Measurements from ENCODE around the gene HNF1A.

Gene HNF1A

GRCh38 chr12:120988658-120989057, 10.3 kb downstream of the HNF1A start:
- no peak overlapping the region for H3K4me2 ChIP-seq (ENCODE audit: low read length)
- H4K8ac ChIP-seq (ENCODE audit: low read depth, low read length) = no peak overlapping the region
- H2AK5ac ChIP-seq (ENCODE audit: low read length) = no peak overlapping the region
- no CpG with 5 or more reads among the region's 17 CpGs for WGBS (ENCODE audit: extremely low coverage, insufficient coverage, low lambda C conversion rate)
- no peaks in the 10 kb centered on the region for H3K4me1 ChIP-seq (ENCODE audit: control insufficient read depth, low read depth, low read length)
- no peak overlapping the region for H3K9ac ChIP-seq (ENCODE audit: low read length)
- no peak overlapping the region for H2BK5ac ChIP-seq (ENCODE audit: low read length)
- no peak overlapping the region for H3K23ac ChIP-seq (ENCODE audit: low read length)
- H3K79me1 ChIP-seq (ENCODE audit: low read length) = no peaks in the 10 kb centered on the region
- H3K27me3 ChIP-seq (ENCODE audit: insufficient read depth, low read length, poor library complexity) = no peaks in the 10 kb centered on the region
- no peak overlapping the region for H3K4ac ChIP-seq (ENCODE audit: low read depth, low read length)
- H3K56ac ChIP-seq (ENCODE audit: low read length) = no peak overlapping the region
- H3K27ac ChIP-seq (ENCODE audit: low read depth, low read length) = no peak overlapping the region
- no peak overlapping the region for H2BK15ac ChIP-seq (replicated peaks; ENCODE audit: low read depth)
- no peak for DNase-seq
- H2BK120ac ChIP-seq (ENCODE audit: low read depth, low read length) = no peak overlapping the region
- no peaks in the 10 kb centered on the region for H3K36me3 ChIP-seq (ENCODE audit: control insufficient read depth, insufficient read depth, low read length)
- H3K4me3 ChIP-seq (ENCODE audit: low read length) = no peak overlapping the region
- no peak overlapping the region for H4K5ac ChIP-seq (ENCODE audit: low read length)
- H3K18ac ChIP-seq (ENCODE audit: low read length) = no peak overlapping the region
- H3K79me2 ChIP-seq (ENCODE audit: control insufficient read depth, insufficient read depth, low read length) = no peaks in the 10 kb centered on the region

GRCh38 chr12:120989687-120990086, 11.3 kb downstream of the HNF1A start:
- no peak overlapping the region for H3K23ac ChIP-seq (ENCODE audit: low read length)
- no peak overlapping the region for H3K4ac ChIP-seq (ENCODE audit: low read depth, low read length)
- H2AK5ac ChIP-seq (ENCODE audit: low read length) = no peak overlapping the region
- H4K8ac ChIP-seq (ENCODE audit: low read depth, low read length) = no peak overlapping the region
- H3K56ac ChIP-seq (ENCODE audit: low read length) = no peak overlapping the region
- no peaks in the 10 kb centered on the region for H3K79me2 ChIP-seq (ENCODE audit: control insufficient read depth, insufficient read depth, low read length)
- no peak overlapping the region for H2BK120ac ChIP-seq (ENCODE audit: low read depth, low read length)
- no peak overlapping the region for H2BK5ac ChIP-seq (ENCODE audit: low read length)
- H3K18ac ChIP-seq (ENCODE audit: low read length) = no peak overlapping the region
- H3K79me1 ChIP-seq (ENCODE audit: low read length) = no peaks in the 10 kb centered on the region
- no peaks in the 10 kb centered on the region for H3K36me3 ChIP-seq (ENCODE audit: control insufficient read depth, insufficient read depth, low read length)
- no peak overlapping the region for H3K27ac ChIP-seq (ENCODE audit: low read depth, low read length)
- no peaks in the 10 kb centered on the region for H3K27me3 ChIP-seq (ENCODE audit: insufficient read depth, low read length, poor library complexity)
- H3K4me2 ChIP-seq (ENCODE audit: low read length) = no peak overlapping the region
- no peak for DNase-seq
- no CpG with 5 or more reads among the region's 3 CpGs for WGBS (ENCODE audit: extremely low coverage, insufficient coverage, low lambda C conversion rate)
- H3K9ac ChIP-seq (ENCODE audit: low read length) = no peak overlapping the region
- H3K4me1 ChIP-seq (ENCODE audit: control insufficient read depth, low read depth, low read length) = no peaks in the 10 kb centered on the region
- no peak overlapping the region for H3K4me3 ChIP-seq (ENCODE audit: low read length)
- H4K5ac ChIP-seq (ENCODE audit: low read length) = no peak overlapping the region
- no peak overlapping the region for H2BK15ac ChIP-seq (replicated peaks; ENCODE audit: low read depth)

- Histone ChIP-seq H2BK5ac (ENCODE audit: low read length) (no peak overlapping the region), H3K27ac (ENCODE audit: low read depth, low read length) (no peak overlapping the region), H2BK120ac (ENCODE audit: low read depth, low read length) (no peak overlapping the region), H4K8ac (ENCODE audit: low read depth, low read length) (no peak overlapping the region), H3K23ac (ENCODE audit: low read length) (no peak overlapping the region), H4K5ac (ENCODE audit: low read length) (no peak overlapping the region), H3K56ac (ENCODE audit: low read length) (no peak overlapping the region), H2AK5ac (ENCODE audit: low read length) (no peak overlapping the region), H3K4me2 (ENCODE audit: low read length) (no peak overlapping the region), H3K9ac (ENCODE audit: low read length) (no peak overlapping the region), H3K79me2 (ENCODE audit: control insufficient read depth, insufficient read depth, low read length) (no peaks in the 10 kb centered on the region), H3K4me3 (ENCODE audit: low read length) (no peak overlapping the region), H3K36me3 (ENCODE audit: control insufficient read depth, insufficient read depth, low read length) (no peaks in the 10 kb centered on the region), H3K4me1 (ENCODE audit: control insufficient read depth, low read depth, low read length) (no peaks in the 10 kb centered on the region), H3K79me1 (ENCODE audit: low read length) (no peaks in the 10 kb centered on the region), H3K27me3 (ENCODE audit: insufficient read depth, low read length, poor library complexity) (no peaks in the 10 kb centered on the region), H3K4ac (ENCODE audit: low read depth, low read length) (no peak overlapping the region), H2BK15ac (replicated peaks; ENCODE audit: low read depth) (no peak overlapping the region), H3K18ac (ENCODE audit: low read length) (no peak overlapping the region)
- no peak for DNase-seq
- WGBS (ENCODE audit: extremely low coverage, insufficient coverage, low lambda C conversion rate) = no CpG with 5 or more reads among the region's 2 CpGs
Measured at GRCh38 chr12:120990487-120991055, 12.2 kb downstream of the HNF1A start.

GRCh38 chr12:120991965-120992364, 13.6 kb downstream of the HNF1A start:
- H2BK15ac ChIP-seq (replicated peaks; ENCODE audit: low read depth) = no peak overlapping the region
- no peak overlapping the region for H2AK5ac ChIP-seq (ENCODE audit: low read length)
- H3K23ac ChIP-seq (ENCODE audit: low read length) = no peak overlapping the region
- H3K4me2 ChIP-seq (ENCODE audit: low read length) = no peak overlapping the region
- no peak overlapping the region for H3K4ac ChIP-seq (ENCODE audit: low read depth, low read length)
- H4K5ac ChIP-seq (ENCODE audit: low read length) = no peak overlapping the region
- H3K18ac ChIP-seq (ENCODE audit: low read length) = no peak overlapping the region
- no peak for DNase-seq
- no peaks in the 10 kb centered on the region for H3K79me2 ChIP-seq (ENCODE audit: control insufficient read depth, insufficient read depth, low read length)
- H4K8ac ChIP-seq (ENCODE audit: low read depth, low read length) = no peak overlapping the region
- no peak overlapping the region for H2BK5ac ChIP-seq (ENCODE audit: low read length)
- no peak overlapping the region for H3K9ac ChIP-seq (ENCODE audit: low read length)
- H3K4me3 ChIP-seq (ENCODE audit: low read length) = no peak overlapping the region
- no peak overlapping the region for H3K56ac ChIP-seq (ENCODE audit: low read length)
- no peaks in the 10 kb centered on the region for H3K36me3 ChIP-seq (ENCODE audit: control insufficient read depth, insufficient read depth, low read length)
- H3K79me1 ChIP-seq (ENCODE audit: low read length) = no peaks in the 10 kb centered on the region
- H3K4me1 ChIP-seq (ENCODE audit: control insufficient read depth, low read depth, low read length) = no peaks in the 10 kb centered on the region
- H2BK120ac ChIP-seq (ENCODE audit: low read depth, low read length) = no peak overlapping the region
- no peak overlapping the region for H3K27ac ChIP-seq (ENCODE audit: low read depth, low read length)
- H3K27me3 ChIP-seq (ENCODE audit: insufficient read depth, low read length, poor library complexity) = no peaks in the 10 kb centered on the region

GRCh38 chr12:120992989-120993388, 14.6 kb downstream of the HNF1A start:
- Histone ChIP-seq H3K18ac (ENCODE audit: low read length) (no peak overlapping the region), H3K9ac (ENCODE audit: low read length) (no peak overlapping the region), H3K79me1 (ENCODE audit: low read length) (no peaks in the 10 kb centered on the region), H2BK5ac (ENCODE audit: low read length) (no peak overlapping the region), H3K56ac (ENCODE audit: low read length) (no peak overlapping the region), H2AK5ac (ENCODE audit: low read length) (no peak overlapping the region), H3K4me3 (ENCODE audit: low read length) (no peak overlapping the region), H3K36me3 (ENCODE audit: control insufficient read depth, insufficient read depth, low read length) (no peaks in the 10 kb centered on the region), H3K27ac (ENCODE audit: low read depth, low read length) (no peak overlapping the region), H4K5ac (ENCODE audit: low read length) (no peak overlapping the region), H3K4me2 (ENCODE audit: low read length) (no peak overlapping the region), H3K79me2 (ENCODE audit: control insufficient read depth, insufficient read depth, low read length) (no peaks in the 10 kb centered on the region), H2BK120ac (ENCODE audit: low read depth, low read length) (no peak overlapping the region), H3K23ac (ENCODE audit: low read length) (no peak overlapping the region), H4K8ac (ENCODE audit: low read depth, low read length) (no peak overlapping the region), H3K4ac (ENCODE audit: low read depth, low read length) (no peak overlapping the region), H2BK15ac (replicated peaks; ENCODE audit: low read depth) (no peak overlapping the region), H3K4me1 (ENCODE audit: control insufficient read depth, low read depth, low read length) (no peaks in the 10 kb centered on the region), H3K27me3 (ENCODE audit: insufficient read depth, low read length, poor library complexity) (no peaks in the 10 kb centered on the region)
- no peak for DNase-seq
- WGBS (ENCODE audit: extremely low coverage, insufficient coverage, low lambda C conversion rate) = no CpG with 5 or more reads among the region's 1 CpG

- no peak overlapping the region for H3K18ac ChIP-seq (ENCODE audit: low read length)
- H3K36me3 ChIP-seq (ENCODE audit: control insufficient read depth, insufficient read depth, low read length) = no peaks in the 10 kb centered on the region
- H3K23ac ChIP-seq (ENCODE audit: low read length) = no peak overlapping the region
- H3K27ac ChIP-seq (ENCODE audit: low read depth, low read length) = no peak overlapping the region
- no peak overlapping the region for H2BK15ac ChIP-seq (replicated peaks; ENCODE audit: low read depth)
- no peak overlapping the region for H4K5ac ChIP-seq (ENCODE audit: low read length)
- H3K56ac ChIP-seq (ENCODE audit: low read length) = no peak overlapping the region
- WGBS (ENCODE audit: extremely low coverage, insufficient coverage, low lambda C conversion rate) = no CpG with 5 or more reads among the region's 11 CpGs
- no peaks in the 10 kb centered on the region for H3K27me3 ChIP-seq (ENCODE audit: insufficient read depth, low read length, poor library complexity)
- no peaks in the 10 kb centered on the region for H3K79me2 ChIP-seq (ENCODE audit: control insufficient read depth, insufficient read depth, low read length)
- no peak overlapping the region for H2BK120ac ChIP-seq (ENCODE audit: low read depth, low read length)
- no peak overlapping the region for H4K8ac ChIP-seq (ENCODE audit: low read depth, low read length)
- H3K4me2 ChIP-seq (ENCODE audit: low read length) = no peak overlapping the region
- no peak for DNase-seq
- H2AK5ac ChIP-seq (ENCODE audit: low read length) = no peak overlapping the region
- no peak overlapping the region for H3K4ac ChIP-seq (ENCODE audit: low read depth, low read length)
- H2BK5ac ChIP-seq (ENCODE audit: low read length) = no peak overlapping the region
- H3K4me3 ChIP-seq (ENCODE audit: low read length) = no peak overlapping the region
- H3K4me1 ChIP-seq (ENCODE audit: control insufficient read depth, low read depth, low read length) = no peaks in the 10 kb centered on the region
- H3K9ac ChIP-seq (ENCODE audit: low read length) = no peak overlapping the region
- no peaks in the 10 kb centered on the region for H3K79me1 ChIP-seq (ENCODE audit: low read length)
Measured at GRCh38 chr12:120993496-120993895, 15.2 kb downstream of the HNF1A start.
